ENCODE data around the gene EPC1. TPM values are rescaled to one million over a fixed set of nuclear protein-coding genes. Genes with fewer than 3 reads are reported as not detected.

EPC1 gene
- total and polyA plus RNA-seq, 10 of the 15 experiments (the other 5 are each of a cell fraction or from before 2014, with no cell fraction given), result 6.8 to 59.2 (median 19.4) TPM

DNA sequence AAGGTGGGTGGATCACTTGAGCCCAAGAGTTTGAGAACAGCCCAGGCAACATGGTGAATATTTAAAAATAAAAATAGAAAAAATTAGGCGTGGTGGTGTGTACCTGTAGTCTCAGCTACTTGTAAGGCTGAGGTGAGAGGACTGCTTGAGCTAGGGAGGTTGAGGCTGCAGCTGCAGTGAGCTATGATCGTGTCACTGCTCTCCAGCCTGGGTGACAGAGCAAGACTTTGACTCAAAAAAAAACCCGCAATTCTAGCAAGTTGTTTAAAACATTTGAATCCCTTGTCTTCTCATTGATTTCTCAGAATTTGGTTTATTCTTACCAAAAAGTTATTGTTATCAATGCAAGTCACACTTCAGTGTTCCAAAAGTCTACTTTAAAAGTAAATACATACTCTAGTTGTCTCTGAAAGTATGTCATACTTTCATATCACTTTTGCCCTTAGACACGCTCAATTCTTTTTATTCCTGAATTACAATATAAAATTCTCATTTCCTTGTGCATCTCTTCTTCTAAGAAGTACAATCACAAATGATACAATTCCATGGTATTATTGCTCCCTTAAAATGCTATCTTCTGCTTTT lies 6.3 kb downstream of the EPC1 start:
- no peak overlapping the region for H2AFZ ChIP-seq (ENCODE audit: control insufficient read depth, low read depth, low read length)
- in situ Hi-C loops (cut with MboI) (loop anchor here (10.0 kb wide), 2 partner anchors 86 to 286 kb away; partner anchors contain the start of gene KIF5B), intact Hi-C loops (cut with micrococcal nuclease; ENCODE audit: unreplicated experiment) (loop anchor here (5.0 to 10.0 kb wide), 2 partner anchors 33 to 286 kb away; partner anchors contain the start of gene KIF5B)
- ATAC-seq (peak; percentile 34), FAIRE-seq (no peak), DNase-seq (ENCODE audit: low read depth, low spot score) (no peak)
- 3% methylated on average over 4 of the region's 4 CpGs for WGBS (ENCODE audit: insufficient coverage, insufficient replicate concordance, low lambda C conversion rate, missing lambda C conversion rate)
- ChIA-PET RAD21 (ENCODE audit: unreplicated experiment) (interaction anchor here (0.9 to 1.0 kb wide), 2 partner anchors 9 to 44 kb away, joined by 3 read pairs; no protein-coding TSS in a partner anchor), CTCF (interaction anchor here (0.6 to 5.9 kb wide), 4 partner anchors 9 to 1123 kb away, joined by 3 to 79 read pairs (median 10); no protein-coding TSS in a partner anchor), SMC1A (ENCODE audit: uncharacterized antibody, unreplicated experiment) (interaction anchor here (0.7 to 15.8 kb wide), 5 partner anchors 11 to 85 kb away, joined by 3 to 205 read pairs (median 19); no protein-coding TSS in a partner anchor), POLR2A (no interaction called here)
- no peaks in the 10 kb centered on the region for H3K9me3 ChIP-seq (replicated peaks; ENCODE audit: control insufficient read depth, insufficient read depth, low read length)
- no peak overlapping the region; the same call in 1 of the 2 replicates for H3K9ac ChIP-seq (ENCODE audit: control insufficient read depth, insufficient read depth, low read length)
- peaks cover 9% of the 10 kb centered on the region; the same call in 1 of the 2 replicates for H3K4me1 ChIP-seq (ENCODE audit: control insufficient read depth, insufficient read depth, low read length)
- 0 out of 2 replicates have a peak, but pooled peaks cover 3% of the 10 kb centered on the region for H4K20me1 ChIP-seq (ENCODE audit: control insufficient read depth, insufficient read depth)
- no TSS peak for BruUV-seq (replicated peaks)
- H3K27me3 ChIP-seq (replicated peaks in 1 of 2; ENCODE audit: control insufficient read depth in 2 of 2, insufficient read depth in 2 of 2, low read length in 1 of 2), result no peaks in the 10 kb centered on the region
- H3K4me3 ChIP-seq, result no peak overlapping the region
- peak overlapping the region; percentile 51 for H3K27ac ChIP-seq (ENCODE audit: control insufficient read depth, insufficient read depth)
- peaks cover 0 to 10% of the 10 kb centered on the region in 2 experiments; a peak in 1 of 4 replicates for H3K36me3 ChIP-seq (ENCODE audit: control insufficient read depth in 2 of 2, insufficient read depth in 2 of 2, low read length in 1 of 2)
- TF ChIP-seq CHD1 (IDR thresholded peaks at IDR 0.05; ENCODE audit: low read depth, low read length) (no peak), ZNF24 (IDR thresholded peaks at IDR 0.05) (peak; percentile 69; the same call in 1 of the 2 replicates)
- H3K4me2 ChIP-seq (ENCODE audit: control insufficient read depth, insufficient read depth), result 0 out of 2 replicates have a peak overlapping the region, but pooled peaks have one; percentile 21
- peaks cover 96% of the 10 kb centered on the region for H3K79me2 ChIP-seq (ENCODE audit: control insufficient read depth, insufficient read depth, low read length)

DNA sequence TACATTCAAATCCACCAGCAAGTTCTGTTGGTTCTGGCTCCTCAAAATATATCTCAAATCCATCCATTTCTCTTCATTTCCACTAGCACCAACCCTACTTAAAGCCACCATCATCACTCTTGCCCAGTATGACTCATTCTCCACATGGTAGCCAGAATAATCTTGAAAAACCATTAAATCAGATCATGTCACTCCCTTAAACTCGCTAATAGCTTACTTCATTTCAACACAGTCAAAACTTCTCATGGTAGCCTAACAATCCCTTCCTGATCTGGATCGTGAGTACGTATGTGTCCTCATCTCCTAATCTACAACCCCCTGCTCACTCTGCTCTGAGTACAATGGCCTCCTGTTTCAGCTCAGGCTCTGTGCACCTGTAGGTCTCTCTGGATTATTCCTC lies 8.7 kb downstream of the EPC1 start:
- peaks cover 97% of the 10 kb centered on the region for H3K79me2 ChIP-seq (ENCODE audit: control insufficient read depth, insufficient read depth, low read length)
- H2AFZ ChIP-seq (ENCODE audit: control insufficient read depth, low read depth, low read length), result no peak overlapping the region
- H3K4me1 ChIP-seq (ENCODE audit: control insufficient read depth, insufficient read depth, low read length), result peaks cover 16% of the 10 kb centered on the region
- H4K20me1 ChIP-seq (ENCODE audit: control insufficient read depth, insufficient read depth), result 0 out of 2 replicates have a peak, but pooled peaks cover 3% of the 10 kb centered on the region
- H3K36me3 ChIP-seq (ENCODE audit: control insufficient read depth in 2 of 2, insufficient read depth in 2 of 2, low read length in 1 of 2), result 0 out of 4 replicates have a peak, but pooled peaks cover 0 to 4% of the 10 kb centered on the region in 2 experiments
- no peaks in the 10 kb centered on the region for H3K27me3 ChIP-seq (replicated peaks in 1 of 2; ENCODE audit: control insufficient read depth in 2 of 2, insufficient read depth in 2 of 2, low read length in 1 of 2)
- no peak overlapping the region for H3K4me3 ChIP-seq
- in situ Hi-C loops (cut with MboI) (no loop called here), intact Hi-C loops (cut with micrococcal nuclease; ENCODE audit: unreplicated experiment) (no loop called here)
- H3K4me2 ChIP-seq (ENCODE audit: control insufficient read depth, insufficient read depth), result peak overlapping the region; percentile 9; the same call in 1 of the 2 replicates
- DNase-seq (ENCODE audit: low read depth, low spot score) (no peak), ATAC-seq (no peak), FAIRE-seq (no peak)
- 100% methylated on average over 3 of the region's 3 CpGs for WGBS (ENCODE audit: insufficient coverage, insufficient replicate concordance, low lambda C conversion rate, missing lambda C conversion rate)
- ChIA-PET POLR2A (interaction anchor here (0.7 to 3.0 kb wide), 4 partner anchors 7 to 488 kb away, joined by 3 to 7 read pairs (median 4); no protein-coding TSS in a partner anchor), CTCF (interaction anchor here (1.1 to 2.1 kb wide), 6 partner anchors 9 to 81 kb away, joined by 3 to 12 read pairs (median 5); no protein-coding TSS in a partner anchor), RAD21 (ENCODE audit: unreplicated experiment) (interaction anchor here (1.0 to 3.3 kb wide), 6 partner anchors 7 to 76 kb away, joined by 3 to 16 read pairs (median 4); no protein-coding TSS in a partner anchor), SMC1A (ENCODE audit: uncharacterized antibody, unreplicated experiment) (interaction anchor here (0.5 to 15.8 kb wide), 8 partner anchors 9 to 472 kb away, joined by 3 to 205 read pairs (median 5); no protein-coding TSS in a partner anchor)
- BruUV-seq (replicated peaks), result no TSS peak
- TF ChIP-seq JUND (IDR thresholded peaks at IDR 0.05; ENCODE audit: low read depth, low read length), result no peak
- TF ChIP-seq, protein P1, sequence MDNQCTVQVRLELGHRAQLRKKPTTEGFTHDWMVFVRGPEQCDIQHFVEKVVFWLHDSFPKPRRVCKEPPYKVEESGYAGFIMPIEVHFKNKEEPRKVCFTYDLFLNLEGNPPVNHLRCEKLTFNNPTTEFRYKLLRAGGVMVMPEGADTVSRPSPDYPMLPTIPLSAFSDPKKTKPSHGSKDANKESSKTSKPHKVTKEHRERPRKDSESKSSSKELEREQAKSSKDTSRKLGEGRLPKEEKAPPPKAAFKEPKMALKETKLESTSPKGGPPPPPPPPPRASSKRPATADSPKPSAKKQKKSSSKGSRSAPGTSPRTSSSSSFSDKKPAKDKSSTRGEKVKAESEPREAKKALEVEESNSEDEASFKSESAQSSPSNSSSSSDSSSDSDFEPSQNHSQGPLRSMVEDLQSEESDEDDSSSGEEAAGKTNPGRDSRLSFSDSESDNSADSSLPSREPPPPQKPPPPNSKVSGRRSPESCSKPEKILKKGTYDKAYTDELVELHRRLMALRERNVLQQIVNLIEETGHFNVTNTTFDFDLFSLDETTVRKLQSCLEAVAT (IDR thresholded peaks at IDR 0.05), result peak; percentile 67
- no peak overlapping the region for H3K9ac ChIP-seq (ENCODE audit: control insufficient read depth, insufficient read depth, low read length)
- no peak overlapping the region for H3K27ac ChIP-seq (ENCODE audit: control insufficient read depth, insufficient read depth)
- H3K9me3 ChIP-seq (replicated peaks; ENCODE audit: control insufficient read depth, insufficient read depth, low read length), result no peaks in the 10 kb centered on the region

Measured in GM12878 (cell line).